Skeletal muscle satellite cell (primary cell): ENCODE results near the gene DOCK8.

Source experiments
- H3K27me3 ChIP-seq: 2 replicates; pipeline ENCODE4 v1.7.0; 2013; ENCODE audit warnings: low read length; ENCODE audit not compliant: control insufficient read depth, insufficient read depth
- H3K36me3 ChIP-seq: 2 replicates; pipeline ENCODE4 v1.7.0; 2013; ENCODE audit warnings: mild to moderate bottlenecking, control low read depth, low read length; ENCODE audit not compliant: insufficient read depth
- H3K4me1 ChIP-seq: 2 replicates; pipeline ENCODE4 v1.7.0; 2013; ENCODE audit warnings: low read length; ENCODE audit not compliant: control insufficient read depth, insufficient read depth
- H3K4me2 ChIP-seq: 2 replicates; pipeline ENCODE4 v1.7.0; 2013; ENCODE audit warnings: mild to moderate bottlenecking, low read length
- H3K4me3 ChIP-seq: 2 replicates; pipeline ENCODE4 v1.7.0; 2013; ENCODE audit warnings: low read length
- H3K9ac ChIP-seq: 2 replicates; pipeline ENCODE4 v1.7.0; 2013; ENCODE audit warnings: mild to moderate bottlenecking, low read depth, low read length, moderate library complexity
- H3K9me3 ChIP-seq: replicated peaks from 2 replicates; pipeline ENCODE4 v1.7.0; 2013; ENCODE audit warnings: mild to moderate bottlenecking, control low read depth, low read length

Gene DOCK8

GRCh38 chr9:272251-273213 lies 57.9 kb downstream of the DOCK8 start:
- Histone ChIP-seq H3K4me2 (no peak overlapping the region), H3K9me3 (no peaks in the 10 kb centered on the region), H3K36me3 (no peaks in the 10 kb centered on the region), H3K27me3 (no peaks in the 10 kb centered on the region), H3K4me1 (no peaks in the 10 kb centered on the region), H3K9ac (no peak overlapping the region), H3K4me3 (no peak overlapping the region)

- no peak overlapping the region for H3K4me2 ChIP-seq
- H3K27me3 ChIP-seq, result no peaks in the 10 kb centered on the region
- H3K4me3 ChIP-seq, result no peak overlapping the region
- H3K4me1 ChIP-seq, result no peaks in the 10 kb centered on the region
- no peaks in the 10 kb centered on the region for H3K36me3 ChIP-seq
- no peak overlapping the region for H3K9ac ChIP-seq
- no peaks in the 10 kb centered on the region for H3K9me3 ChIP-seq
Observed at GRCh38 chr9:274406-274805, 59.7 kb downstream of the DOCK8 start.

- H3K4me2 ChIP-seq, result no peak overlapping the region
- H3K27me3 ChIP-seq, result peaks cover 4% of the 10 kb centered on the region
- no peak overlapping the region for H3K4me3 ChIP-seq
- H3K4me1 ChIP-seq, result no peaks in the 10 kb centered on the region
- no peaks in the 10 kb centered on the region for H3K9me3 ChIP-seq
- H3K36me3 ChIP-seq, result no peaks in the 10 kb centered on the region
- no peak overlapping the region for H3K9ac ChIP-seq
Observed at GRCh38 chr9:277601-278295, 63.1 kb downstream of the DOCK8 start.

- Histone ChIP-seq H3K4me1 (no peaks in the 10 kb centered on the region), H3K4me2 (no peak overlapping the region), H3K36me3 (no peaks in the 10 kb centered on the region), H3K9me3 (no peaks in the 10 kb centered on the region), H3K4me3 (no peak overlapping the region), H3K27me3 (peaks cover 4% of the 10 kb centered on the region), H3K9ac (no peak overlapping the region)
Observed at GRCh38 chr9:278651-279050, 64.0 kb downstream of the DOCK8 start.

GRCh38 chr9:279674-280073 lies 65.0 kb downstream of the DOCK8 start:
- Histone ChIP-seq H3K9me3 (no peaks in the 10 kb centered on the region), H3K9ac (no peak overlapping the region), H3K4me3 (no peak overlapping the region), H3K36me3 (no peaks in the 10 kb centered on the region), H3K4me2 (no peak overlapping the region), H3K27me3 (peaks cover 4% of the 10 kb centered on the region), H3K4me1 (no peaks in the 10 kb centered on the region)

- Histone ChIP-seq H3K9ac (no peak overlapping the region), H3K4me2 (no peak overlapping the region), H3K4me3 (no peak overlapping the region), H3K27me3 (peaks cover 4% of the 10 kb centered on the region), H3K4me1 (no peaks in the 10 kb centered on the region), H3K36me3 (no peaks in the 10 kb centered on the region), H3K9me3 (no peaks in the 10 kb centered on the region)
Observed at GRCh38 chr9:281741-282645, 67.3 kb downstream of the DOCK8 start.

GRCh38 chr9:286071-286740 lies 71.5 kb downstream of the DOCK8 start:
- no peaks in the 10 kb centered on the region for H3K9me3 ChIP-seq
- no peak overlapping the region for H3K4me3 ChIP-seq
- no peak overlapping the region for H3K9ac ChIP-seq
- no peaks in the 10 kb centered on the region for H3K4me1 ChIP-seq
- H3K4me2 ChIP-seq, result no peak overlapping the region
- no peaks in the 10 kb centered on the region for H3K27me3 ChIP-seq
- H3K36me3 ChIP-seq, result no peaks in the 10 kb centered on the region

GRCh38 chr9:289121-289520 lies 74.5 kb downstream of the DOCK8 start:
- Histone ChIP-seq H3K4me2 (no peak overlapping the region), H3K9me3 (no peaks in the 10 kb centered on the region), H3K36me3 (no peaks in the 10 kb centered on the region), H3K9ac (no peak overlapping the region), H3K4me1 (no peaks in the 10 kb centered on the region), H3K4me3 (no peak overlapping the region), H3K27me3 (no peaks in the 10 kb centered on the region)

- Histone ChIP-seq H3K27me3 (no peaks in the 10 kb centered on the region), H3K4me2 (no peak overlapping the region), H3K9ac (no peak overlapping the region), H3K36me3 (no peaks in the 10 kb centered on the region), H3K9me3 (no peaks in the 10 kb centered on the region), H3K4me3 (no peak overlapping the region), H3K4me1 (no peaks in the 10 kb centered on the region)
Observed at GRCh38 chr9:292915-293314, 78.2 kb downstream of the DOCK8 start.

GRCh38 chr9:295576-295975 lies 80.9 kb downstream of the DOCK8 start:
- no peak overlapping the region for H3K9ac ChIP-seq
- H3K36me3 ChIP-seq, result no peaks in the 10 kb centered on the region
- H3K4me3 ChIP-seq, result no peak overlapping the region
- H3K4me2 ChIP-seq, result no peak overlapping the region
- no peaks in the 10 kb centered on the region for H3K27me3 ChIP-seq
- no peaks in the 10 kb centered on the region for H3K4me1 ChIP-seq
- H3K9me3 ChIP-seq, result no peaks in the 10 kb centered on the region

GRCh38 chr9:296411-296810 lies 81.7 kb downstream of the DOCK8 start:
- Histone ChIP-seq H3K4me2 (no peak overlapping the region), H3K9ac (no peak overlapping the region), H3K4me3 (no peak overlapping the region), H3K27me3 (no peaks in the 10 kb centered on the region), H3K4me1 (no peaks in the 10 kb centered on the region), H3K9me3 (no peaks in the 10 kb centered on the region), H3K36me3 (no peaks in the 10 kb centered on the region)
